Measurements from ENCODE around the gene NCAM2.

The NCAM2 gene

GRCh38 chr21:21373969-21374368, 375.8 kb downstream of the NCAM2 start:
- TF ChIP-seq EZH2phosphoT487 (IDR thresholded peaks at IDR 0.05; ENCODE audit: borderline replicate concordance) (no peak), CTCF (conservative IDR thresholded peaks at IDR 0.05; ENCODE audit: low read length) (peak; percentile 35)
- Histone ChIP-seq H4K20me1 (ENCODE audit: insufficient read depth, low read length, poor library complexity, severe bottlenecking) (no peaks in the 10 kb centered on the region), H3K4me3 (ENCODE audit: low read length, poor library complexity, severe bottlenecking) (no peak overlapping the region), H3K4me2 (ENCODE audit: low read depth, low read length, poor library complexity, severe bottlenecking) (no peak overlapping the region), H3K9me3 (ENCODE audit: insufficient read depth, low read depth, low read length) (no peaks in the 10 kb centered on the region), H3K4me1 (ENCODE audit: insufficient read depth, low read length, poor library complexity, severe bottlenecking) (no peaks in the 10 kb centered on the region), H3K79me2 (ENCODE audit: insufficient read depth, low read length) (no peaks in the 10 kb centered on the region), H3K27me3 (ENCODE audit: insufficient read depth, low read length, poor library complexity, severe bottlenecking) (no peaks in the 10 kb centered on the region), H3K36me3 (ENCODE audit: insufficient read depth, low read length) (no peaks in the 10 kb centered on the region), H3K9me2 (replicated peaks; ENCODE audit: low read depth, low read length) (no peaks in the 10 kb centered on the region), H3F3A (ENCODE audit: low read depth) (no peaks in the 10 kb centered on the region), H3K9ac (ENCODE audit: low read depth, low read length, poor library complexity, severe bottlenecking) (no peak overlapping the region), H2AFZ (ENCODE audit: low read length) (no peak overlapping the region)

DNA sequence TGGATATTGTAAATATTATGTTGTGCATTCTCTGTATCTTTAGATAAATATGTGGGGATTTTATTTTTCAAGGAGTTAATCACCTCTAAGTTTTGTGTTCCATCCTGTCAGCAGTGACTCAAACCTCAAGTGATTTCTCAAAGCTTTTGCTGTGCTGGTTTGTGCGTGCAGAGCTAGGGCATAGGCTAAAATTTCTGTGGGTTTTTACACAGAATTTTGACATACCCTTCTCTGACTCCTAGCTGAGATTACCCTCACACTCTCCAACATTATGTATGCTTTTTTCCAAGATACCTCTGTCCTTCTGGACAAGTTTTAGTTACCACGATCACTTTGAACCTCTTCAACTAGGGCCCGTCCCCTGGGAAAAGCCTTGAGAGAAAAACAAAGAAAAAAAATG, 384.9 kb downstream of the NCAM2 start:
- Histone ChIP-seq H3K4me2 (ENCODE audit: low read depth, low read length, poor library complexity, severe bottlenecking) (no peak overlapping the region), H3K79me2 (ENCODE audit: insufficient read depth, low read length) (no peaks in the 10 kb centered on the region), H3K9me3 (ENCODE audit: insufficient read depth, low read depth, low read length) (no peaks in the 10 kb centered on the region), H3F3A (ENCODE audit: low read depth) (no peaks in the 10 kb centered on the region), H3K9me2 (replicated peaks; ENCODE audit: low read depth, low read length) (no peaks in the 10 kb centered on the region), H3K4me3 (ENCODE audit: low read length, poor library complexity, severe bottlenecking) (no peak overlapping the region), H3K9ac (ENCODE audit: low read depth, low read length, poor library complexity, severe bottlenecking) (no peak overlapping the region), H3K36me3 (ENCODE audit: insufficient read depth, low read length) (no peaks in the 10 kb centered on the region), H3K4me1 (ENCODE audit: insufficient read depth, low read length, poor library complexity, severe bottlenecking) (no peaks in the 10 kb centered on the region), H2AFZ (ENCODE audit: low read length) (no peak overlapping the region), H3K27me3 (ENCODE audit: insufficient read depth, low read length, poor library complexity, severe bottlenecking) (no peaks in the 10 kb centered on the region), H4K20me1 (ENCODE audit: insufficient read depth, low read length, poor library complexity, severe bottlenecking) (no peaks in the 10 kb centered on the region)
- TF ChIP-seq CTCF (conservative IDR thresholded peaks at IDR 0.05; ENCODE audit: low read length): no peak
- no peak for TF ChIP-seq EZH2phosphoT487 (IDR thresholded peaks at IDR 0.05; ENCODE audit: borderline replicate concordance)

DNA sequence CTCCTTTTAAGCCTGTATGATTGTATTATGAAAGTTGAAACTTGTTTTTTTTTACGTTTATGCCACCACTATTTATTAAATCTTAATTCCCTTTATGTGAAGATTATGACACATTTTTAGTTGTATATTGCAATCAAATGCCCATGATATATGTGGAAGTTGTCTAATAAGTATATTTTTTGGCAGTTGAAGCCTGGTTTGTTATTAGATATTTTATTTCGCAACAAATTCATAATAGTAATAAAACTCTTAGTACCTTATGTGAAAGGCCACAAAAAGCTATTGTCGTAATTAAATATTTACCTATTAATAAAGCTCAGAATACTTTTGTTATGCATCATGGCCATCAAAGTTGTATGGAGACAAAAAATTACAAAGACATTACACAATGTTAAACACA, 386.8 kb downstream of the NCAM2 start:
- Histone ChIP-seq H2AFZ (ENCODE audit: low read length) (no peak overlapping the region), H3K4me2 (ENCODE audit: low read depth, low read length, poor library complexity, severe bottlenecking) (no peak overlapping the region), H3K36me3 (ENCODE audit: insufficient read depth, low read length) (no peaks in the 10 kb centered on the region), H3F3A (ENCODE audit: low read depth) (no peaks in the 10 kb centered on the region), H3K9me3 (ENCODE audit: insufficient read depth, low read depth, low read length) (no peaks in the 10 kb centered on the region), H4K20me1 (ENCODE audit: insufficient read depth, low read length, poor library complexity, severe bottlenecking) (no peaks in the 10 kb centered on the region), H3K4me3 (ENCODE audit: low read length, poor library complexity, severe bottlenecking) (no peak overlapping the region), H3K9ac (ENCODE audit: low read depth, low read length, poor library complexity, severe bottlenecking) (no peak overlapping the region), H3K9me2 (replicated peaks; ENCODE audit: low read depth, low read length) (no peaks in the 10 kb centered on the region), H3K79me2 (ENCODE audit: insufficient read depth, low read length) (no peaks in the 10 kb centered on the region), H3K27me3 (ENCODE audit: insufficient read depth, low read length, poor library complexity, severe bottlenecking) (no peaks in the 10 kb centered on the region), H3K4me1 (ENCODE audit: insufficient read depth, low read length, poor library complexity, severe bottlenecking) (no peaks in the 10 kb centered on the region)
- TF ChIP-seq EZH2phosphoT487 (IDR thresholded peaks at IDR 0.05; ENCODE audit: borderline replicate concordance) (no peak), CTCF (conservative IDR thresholded peaks at IDR 0.05; ENCODE audit: low read length) (no peak)

All from Loucy (cell line).